ENCODE results near the gene RELN. TPM values are rescaled to one million over a fixed set of nuclear protein-coding genes. Genes with fewer than 3 reads are reported as not detected.

Gene RELN
- total RNA-seq, 1 donor from 2014 or later: 5.7 TPM

- Mint-ChIP-seq H3K27me3 (ENCODE audit: unreplicated experiment) (peaks cover 1% of the 10 kb centered on the region), H3K4me1 (ENCODE audit: low read depth, unreplicated experiment) (peaks cover 19% of the 10 kb centered on the region), H3K9me3 (ENCODE audit: unreplicated experiment) (peaks cover 1% of the 10 kb centered on the region), H3K36me3 (ENCODE audit: unreplicated experiment) (no peaks in the 10 kb centered on the region), H3K27ac (ENCODE audit: unreplicated experiment) (no peak overlapping the region), H3K4me3 (ENCODE audit: unreplicated experiment) (no peak overlapping the region)
- DNase-seq: no peak
- TF ChIP-seq, protein P1, sequence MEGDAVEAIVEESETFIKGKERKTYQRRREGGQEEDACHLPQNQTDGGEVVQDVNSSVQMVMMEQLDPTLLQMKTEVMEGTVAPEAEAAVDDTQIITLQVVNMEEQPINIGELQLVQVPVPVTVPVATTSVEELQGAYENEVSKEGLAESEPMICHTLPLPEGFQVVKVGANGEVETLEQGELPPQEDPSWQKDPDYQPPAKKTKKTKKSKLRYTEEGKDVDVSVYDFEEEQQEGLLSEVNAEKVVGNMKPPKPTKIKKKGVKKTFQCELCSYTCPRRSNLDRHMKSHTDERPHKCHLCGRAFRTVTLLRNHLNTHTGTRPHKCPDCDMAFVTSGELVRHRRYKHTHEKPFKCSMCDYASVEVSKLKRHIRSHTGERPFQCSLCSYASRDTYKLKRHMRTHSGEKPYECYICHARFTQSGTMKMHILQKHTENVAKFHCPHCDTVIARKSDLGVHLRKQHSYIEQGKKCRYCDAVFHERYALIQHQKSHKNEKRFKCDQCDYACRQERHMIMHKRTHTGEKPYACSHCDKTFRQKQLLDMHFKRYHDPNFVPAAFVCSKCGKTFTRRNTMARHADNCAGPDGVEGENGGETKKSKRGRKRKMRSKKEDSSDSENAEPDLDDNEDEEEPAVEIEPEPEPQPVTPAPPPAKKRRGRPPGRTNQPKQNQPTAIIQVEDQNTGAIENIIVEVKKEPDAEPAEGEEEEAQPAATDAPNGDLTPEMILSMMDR (IDR thresholded peaks at IDR 0.05; ENCODE audit: partially characterized antibody, unreplicated experiment): no peak
These were observed 306.1 kb downstream of the RELN start for GRCh38 chr7:103683348-103683747.

DNA sequence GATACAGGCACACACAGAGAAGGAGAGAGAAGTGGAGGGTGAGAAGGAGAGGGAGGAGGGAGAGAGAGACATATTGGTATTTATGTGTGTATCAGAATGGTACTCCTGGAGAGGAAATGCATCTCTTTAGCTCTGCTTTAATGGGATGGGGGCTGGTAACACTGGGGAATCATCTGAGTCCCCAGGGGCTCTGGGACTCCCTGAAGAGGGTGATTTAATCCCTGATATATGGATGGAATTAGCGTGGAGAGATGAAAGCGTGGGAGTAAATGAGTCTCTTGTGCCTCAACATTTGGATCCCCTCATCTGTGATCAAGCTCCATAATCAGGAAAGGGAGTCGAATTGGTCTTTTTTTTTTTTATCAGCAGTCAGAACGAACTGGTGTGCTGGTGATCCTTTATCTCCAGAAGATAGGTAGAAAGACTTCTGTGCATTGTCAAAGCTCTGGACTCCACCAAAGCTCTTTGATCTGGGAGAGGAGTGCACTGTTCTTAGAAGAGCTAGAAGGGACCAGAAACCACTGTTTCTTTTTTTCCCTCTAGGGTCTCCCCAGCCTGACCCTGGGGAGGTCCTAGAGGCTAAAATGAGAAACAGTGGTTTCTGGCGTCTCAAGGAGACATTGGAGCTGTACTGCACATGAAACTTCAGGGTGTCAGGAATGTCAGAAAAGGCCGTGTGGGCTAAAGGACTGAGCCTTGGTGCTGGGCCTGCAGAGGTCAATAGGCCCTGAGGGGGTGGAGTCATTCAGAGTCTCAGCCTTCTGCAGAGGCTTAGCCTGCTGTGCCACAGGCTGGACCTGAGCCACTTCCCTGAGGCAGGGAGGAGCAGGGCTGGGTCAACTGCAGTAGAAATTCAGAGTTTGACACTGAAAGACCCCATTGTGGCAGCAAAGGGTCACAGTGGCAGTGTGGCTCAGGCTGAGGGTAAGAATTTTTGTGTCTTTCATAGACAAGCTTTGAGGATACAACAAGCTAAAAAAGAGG is 309.0 kb downstream of the RELN start:
- Mint-ChIP-seq H3K4me1 (ENCODE audit: low read depth, unreplicated experiment) (peaks cover 8% of the 10 kb centered on the region), H3K27me3 (ENCODE audit: unreplicated experiment) (no peaks in the 10 kb centered on the region), H3K9me3 (ENCODE audit: unreplicated experiment) (peaks cover 1% of the 10 kb centered on the region), H3K27ac (ENCODE audit: unreplicated experiment) (no peak overlapping the region), H3K36me3 (ENCODE audit: unreplicated experiment) (no peaks in the 10 kb centered on the region), H3K4me3 (ENCODE audit: unreplicated experiment) (no peak overlapping the region)
- DNase-seq: no peak
- TF ChIP-seq, protein P1 (IDR thresholded peaks at IDR 0.05; ENCODE audit: partially characterized antibody, unreplicated experiment): no peak

DNA sequence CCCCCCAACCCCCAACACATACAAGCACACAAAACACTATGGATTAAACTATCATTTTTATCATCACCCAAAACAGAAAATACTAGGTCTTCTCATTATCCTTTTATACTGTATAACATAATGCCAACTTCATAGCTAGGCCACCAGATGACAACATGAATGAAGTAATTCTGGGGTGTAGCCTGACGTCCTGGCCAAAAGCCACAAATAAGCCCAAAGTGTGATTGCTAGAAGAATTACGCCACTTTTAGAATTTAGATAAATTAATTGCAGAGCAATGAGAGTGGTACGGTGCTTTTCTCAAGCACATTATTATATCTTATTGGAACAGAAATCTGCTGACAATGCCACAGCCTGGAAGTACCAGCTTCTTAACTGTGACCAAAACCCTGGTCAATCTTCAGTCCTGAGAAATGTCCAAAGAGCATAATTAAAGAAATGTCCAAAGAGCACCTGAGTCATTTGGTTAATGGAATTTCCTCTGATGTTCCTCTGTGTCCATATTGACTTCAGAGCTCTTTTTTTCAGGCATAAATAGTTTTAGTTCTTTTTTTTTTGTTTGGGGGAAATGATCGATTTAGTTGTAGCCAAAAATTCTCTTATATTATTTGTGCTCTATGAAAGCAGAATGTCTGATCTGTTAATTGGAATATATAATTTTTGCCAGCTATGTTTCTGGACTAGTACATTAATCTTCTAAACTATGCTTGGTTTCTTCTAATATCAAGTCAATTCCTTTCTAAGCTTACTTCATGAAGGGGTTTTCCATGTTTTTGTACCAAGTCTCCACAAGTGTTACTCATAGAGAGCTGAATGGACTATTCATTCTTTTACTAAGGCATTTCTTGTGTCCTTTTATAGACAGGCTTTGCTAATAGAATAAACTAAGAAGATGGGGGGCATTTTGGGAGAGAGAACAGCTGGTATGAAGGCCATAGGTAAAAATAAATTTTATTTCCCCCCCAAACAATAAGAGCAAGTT is 310.0 kb downstream of the RELN start:
- peaks cover 1% of the 10 kb centered on the region for H3K9me3 Mint-ChIP-seq (ENCODE audit: unreplicated experiment)
- peaks cover 9% of the 10 kb centered on the region for H3K4me1 Mint-ChIP-seq (ENCODE audit: low read depth, unreplicated experiment)
- TF ChIP-seq, protein P1 (IDR thresholded peaks at IDR 0.05; ENCODE audit: partially characterized antibody, unreplicated experiment): no peak
- H3K27ac Mint-ChIP-seq (ENCODE audit: unreplicated experiment): no peak overlapping the region
- H3K27me3 Mint-ChIP-seq (ENCODE audit: unreplicated experiment): no peaks in the 10 kb centered on the region
- no peak overlapping the region for H3K4me3 Mint-ChIP-seq (ENCODE audit: unreplicated experiment)
- H3K36me3 Mint-ChIP-seq (ENCODE audit: unreplicated experiment): no peaks in the 10 kb centered on the region
- DNase-seq: no peak

DNA sequence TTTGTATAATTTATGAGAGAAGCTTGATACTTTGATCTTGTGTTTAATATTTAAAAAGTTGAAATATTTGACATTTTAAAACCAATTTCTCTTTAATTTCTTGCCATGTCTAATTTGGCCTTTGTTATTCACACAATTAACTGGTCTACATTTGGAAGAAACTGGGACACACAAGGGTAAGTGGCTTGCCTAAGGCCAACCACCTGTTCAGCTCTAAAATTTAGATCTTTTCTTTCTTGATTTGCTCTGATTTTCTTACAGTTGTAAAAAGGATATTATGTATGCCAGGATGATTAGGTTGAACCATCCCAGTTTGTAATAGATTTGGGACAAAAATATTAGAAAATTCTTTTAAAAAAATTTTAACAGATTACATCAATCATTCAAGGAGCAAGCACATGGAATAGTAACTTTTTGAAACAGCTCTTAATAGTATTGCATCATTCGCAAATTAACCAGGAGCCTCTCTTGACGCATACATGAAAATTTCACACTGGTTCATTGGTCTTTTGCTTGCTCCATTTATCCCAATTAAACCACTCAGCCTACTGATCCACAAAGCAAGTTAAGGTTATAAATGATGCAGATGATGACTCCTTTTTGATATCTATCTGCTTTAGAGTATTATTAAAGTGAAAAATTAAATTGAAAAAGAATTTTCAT is 321.0 kb downstream of the RELN start:
- TF ChIP-seq, protein P1 (IDR thresholded peaks at IDR 0.05; ENCODE audit: partially characterized antibody, unreplicated experiment): no peak
- no peak for DNase-seq
- no peaks in the 10 kb centered on the region for H3K9me3 Mint-ChIP-seq (ENCODE audit: unreplicated experiment)
- no peak overlapping the region for H3K27ac Mint-ChIP-seq (ENCODE audit: unreplicated experiment)
- H3K4me1 Mint-ChIP-seq (ENCODE audit: low read depth, unreplicated experiment): peaks cover 2% of the 10 kb centered on the region
- H3K4me3 Mint-ChIP-seq (ENCODE audit: unreplicated experiment): no peak overlapping the region
- H3K36me3 Mint-ChIP-seq (ENCODE audit: unreplicated experiment): no peaks in the 10 kb centered on the region
- no peaks in the 10 kb centered on the region for H3K27me3 Mint-ChIP-seq (ENCODE audit: unreplicated experiment)

Measured in glutamatergic neuron (in vitro differentiated cells).